Neural cell (in vitro differentiated cells): ENCODE data around the gene ALDOC.

Source experiments
- EP300 ChIP-seq: fragments of 450-650 bp; conservative IDR thresholded peaks from 2 replicates; pipeline ENCODE4 v1.6.1; 2014; ENCODE audit warnings: antibody characterized with exemption, mild to moderate bottlenecking, moderate library complexity; ENCODE audit not compliant: poor library complexity, severe bottlenecking
- RAD21 ChIP-seq: fragments of 450-650 bp; conservative IDR thresholded peaks from 2 replicates; pipeline ENCODE4 v1.6.1; 2014; ENCODE audit warnings: antibody characterized with exemption, mild to moderate bottlenecking, moderate library complexity
- SMC3 ChIP-seq: fragments of 450-650 bp; conservative IDR thresholded peaks from 2 replicates; pipeline ENCODE4 v1.6.1; 2014; ENCODE audit warnings: antibody characterized with exemption, mild to moderate bottlenecking, moderate library complexity; ENCODE audit not compliant: poor library complexity
- TF ChIP-seq, protein P1 (sequence below): fragments of 450-650 bp; IDR thresholded peaks from 2 replicates; pipeline ENCODE4 v1.5.1; 2014; ENCODE audit warnings: antibody characterized with exemption, mild to moderate bottlenecking, moderate library complexity; ENCODE audit not compliant: poor library complexity, severe bottlenecking

DNA sequence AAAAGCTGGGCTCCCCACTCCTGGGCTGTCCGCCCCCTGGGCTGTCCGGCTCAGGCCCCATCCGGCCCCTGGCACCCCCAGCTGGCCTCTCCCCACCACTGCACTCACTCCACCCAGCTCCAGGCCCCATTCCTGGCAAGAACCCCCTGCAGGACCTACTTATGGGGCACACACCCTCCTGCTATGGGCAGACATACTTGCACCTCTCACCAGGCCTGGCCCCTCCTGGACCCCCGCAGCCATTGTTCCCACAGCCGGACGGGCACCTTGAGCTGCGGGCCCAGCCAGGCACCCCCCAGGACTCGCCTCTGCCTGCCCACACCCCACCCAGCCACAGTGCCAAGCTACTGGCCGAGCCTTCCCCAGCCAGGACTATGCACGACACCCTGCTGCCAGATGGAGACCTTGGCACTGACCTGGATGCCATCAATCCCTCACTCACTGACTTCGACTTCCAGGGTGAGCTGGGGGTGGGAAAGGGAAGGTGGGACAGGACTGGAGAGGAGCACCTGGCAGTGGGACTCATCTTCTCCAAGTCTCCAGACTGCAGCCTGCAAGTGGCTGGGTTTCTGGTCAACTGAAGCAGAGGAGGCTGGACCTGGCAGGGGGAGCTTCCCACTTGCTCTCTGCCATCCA lies 41.8 kb downstream of the ALDOC start:
- TF ChIP-seq, protein P1, sequence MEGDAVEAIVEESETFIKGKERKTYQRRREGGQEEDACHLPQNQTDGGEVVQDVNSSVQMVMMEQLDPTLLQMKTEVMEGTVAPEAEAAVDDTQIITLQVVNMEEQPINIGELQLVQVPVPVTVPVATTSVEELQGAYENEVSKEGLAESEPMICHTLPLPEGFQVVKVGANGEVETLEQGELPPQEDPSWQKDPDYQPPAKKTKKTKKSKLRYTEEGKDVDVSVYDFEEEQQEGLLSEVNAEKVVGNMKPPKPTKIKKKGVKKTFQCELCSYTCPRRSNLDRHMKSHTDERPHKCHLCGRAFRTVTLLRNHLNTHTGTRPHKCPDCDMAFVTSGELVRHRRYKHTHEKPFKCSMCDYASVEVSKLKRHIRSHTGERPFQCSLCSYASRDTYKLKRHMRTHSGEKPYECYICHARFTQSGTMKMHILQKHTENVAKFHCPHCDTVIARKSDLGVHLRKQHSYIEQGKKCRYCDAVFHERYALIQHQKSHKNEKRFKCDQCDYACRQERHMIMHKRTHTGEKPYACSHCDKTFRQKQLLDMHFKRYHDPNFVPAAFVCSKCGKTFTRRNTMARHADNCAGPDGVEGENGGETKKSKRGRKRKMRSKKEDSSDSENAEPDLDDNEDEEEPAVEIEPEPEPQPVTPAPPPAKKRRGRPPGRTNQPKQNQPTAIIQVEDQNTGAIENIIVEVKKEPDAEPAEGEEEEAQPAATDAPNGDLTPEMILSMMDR, result no peak
- TF ChIP-seq EP300 (no peak), SMC3 (no peak), RAD21 (no peak)
